Pancreas (tissue), 10 donors: ENCODE data around the gene STAT6. TPM values are rescaled to one million over a fixed set of nuclear protein-coding genes. Genes with fewer than 3 reads are reported as not detected.

Experiments used
- ATAC-seq, 4 donors: fragments of 200-7000 bp; cut with Tn5 transposase; one replicate each; pipeline versions ENCODE4 v1.8.0 to v1.9.1; 2020; ENCODE audit warnings: mild to moderate bottlenecking in 4 of 4, moderate library complexity in 4 of 4
- DNase-seq, 6 donors: peaks; one replicate each; pipeline ENCODE4 v3.0.0-alpha.2; 2020
- FAIRE-seq: peaks from 2 replicates; lab custom pipeline; 2012; peaks lifted over from hg19 to GRCh38; lab: Jason Lieb, UNC
- H3K27ac ChIP-seq, 4 donors: fragments of 200-600 bp; sonication (generic); 1 replicate in 3 of 4; 2 replicates in 1 of 4; pipeline versions ENCODE4 v1.5.0 to v1.8.0; 2020
- H3K27me3 ChIP-seq, 4 donors: fragments of 200-600 bp; one replicate each; pipeline ENCODE4 v1.8.0; 2021
- H3K36me3 ChIP-seq, 3 donors: fragments of 200-600 bp; sonication (generic) in 1 of 3; one replicate each; pipeline versions ENCODE4 v1.5.0 to v1.8.0; 2020 to 2021
- H3K4me1 ChIP-seq, 3 donors: fragments of 200-600 bp; one replicate each; pipeline ENCODE4 v1.8.0; 2021
- H3K4me3 ChIP-seq, 4 donors: fragments of 200-600 bp; sonication (generic) in 2 of 4; one replicate each; pipeline versions ENCODE4 v1.5.0 to v1.8.0; 2020 to 2021
- H3K9me3 ChIP-seq, 4 donors: fragments of 200-600 bp; one replicate each; pipeline ENCODE4 v1.8.0; 2021
- CTCF ChIP-seq, 4 donors: fragments of 200-600 bp; sonication (generic) in 3 of 4; IDR thresholded peaks; one replicate each; pipeline versions ENCODE4 v1.5.0 to v1.8.0; 2021; ENCODE audit warnings: antibody characterized with exemption in 4 of 4
- WGBS, 2 donors: extraction: QIAGEN DNeasy Blood & Tissue Kit; methylation state at CpG; one replicate each; pipeline ENCODE4 v1.1.7; 2013; 5-methylcytosine and 5-hydroxymethylcytosine counted together
- intact Hi-C, 3 donors: fragments of 100-400 bp; cut with DNase I; formaldehyde crosslinking; loops; one replicate each; pipeline versions ENCODE4 v1.11.1 to v1.14.2; 2022
- polyA plus RNA-seq, 2 donors: library from polyadenylated mRNA; stranded (reverse); fragments of 200-250 nt; gene quantifications; one replicate each; pipeline ENCODE4 v1.2.3, GENCODE V29; 2013
- total RNA-seq, 6 donors: library from RNA; stranded (reverse); fragmentation: NEBNext Ultra II Directional in 4 of 6; extraction: Animal tissue kit (Norgen Biotek cat#: 25700) in 4 of 6; gene quantifications; one replicate each; pipeline versions ENCODE4 v1.2.1 to v1.2.4, GENCODE V29; 2021 to 2023
- donor health status: healthy with polysubstance abuse.
- donor health status: DM: no; HTN: no; CAD: no; lungs with moderate emphysema.
- donor health status: DM: no; HTN: no; CAD: no.
- donor health status: control.
- donor health status: control.
- donor health status: Bipolar disorder and iron deficiency.
- donor health status: DM: yes; HTN: yes; CAD: no.
- donor health status: DM: no; HTN: no; CAD: no.
- donor health status: DM: no; HTN: no; CAD: no.
- donor health status: DM: yes; HTN: yes; CAD: no.

STAT6 gene
- total and polyA plus RNA-seq, 8 donors: 31.0 to 141 (median 56.2) TPM

GRCh38 chr12:57090490-57090889 lies 20.7 kb downstream of the STAT6 start:
- Histone ChIP-seq H3K4me3 (peak overlapping the region in 1 of 4 donors; percentile 82), H3K27me3 (no peaks in the 10 kb centered on the region), H3K9me3 (no peaks in the 10 kb centered on the region), H3K4me1 (peaks cover 0 to 6% (median 0%) of the 10 kb centered on the region in 3 donors), H3K36me3 (peaks cover 0 to 4% (median 0%) of the 10 kb centered on the region in 3 donors), H3K27ac (peak overlapping the region in 1 of 4 donors; percentile 98)
- intact Hi-C loops: no loop called here
- no peak for TF ChIP-seq CTCF (IDR thresholded peaks at IDR 0.05)
- ATAC-seq (no peak), DNase-seq (peak in 1 of 6 donors; percentile 36), FAIRE-seq (no peak)
- 70 to 71% methylated on average over 6 of the region's 6 CpGs for WGBS, 2 donors

GRCh38 chr12:57089271-57090245 lies 21.6 kb downstream of the STAT6 start:
- no peaks in the 10 kb centered on the region for H3K9me3 ChIP-seq
- 6 to 8% methylated on average over 40 to 45 of the region's 45 CpGs for WGBS, 2 donors
- DNase-seq (peak; percentile 46 to 70 (median 67)), ATAC-seq (no peak), FAIRE-seq (no peak)
- H3K36me3 ChIP-seq: no peaks in the 10 kb centered on the region
- peak overlapping the region; percentile 59 to 89 (median 74) for H3K4me3 ChIP-seq
- no peaks in the 10 kb centered on the region for H3K27me3 ChIP-seq
- no peak for TF ChIP-seq CTCF (IDR thresholded peaks at IDR 0.05)
- peaks cover 0 to 6% (median 0%) of the 10 kb centered on the region in 3 donors for H3K4me1 ChIP-seq
- H3K27ac ChIP-seq: peak overlapping the region; percentile 26 to 98 (median 70)
- intact Hi-C loops: no loop called here

- DNase-seq: peak; percentile 93 to 98 (median 96)
- peaks cover 0 to 6% (median 0%) of the 10 kb centered on the region in 3 donors for H3K4me1 ChIP-seq
- no peak for FAIRE-seq
These were observed 22.6 kb downstream of the STAT6 start, which contains the start of gene NAB2 for GRCh38 chr12:57088354-57089270. Gene NAB2 (plus strand): TSS chr12:57089114. CDS start chr12:57089272, 158 bp downstream.

More at GRCh38 chr12:57088354-57089270, 22.6 kb downstream of the STAT6 start, which contains the start of gene NAB2:
- H3K27me3 ChIP-seq: no peaks in the 10 kb centered on the region
- H3K36me3 ChIP-seq: no peaks in the 10 kb centered on the region
- 0 to 1% methylated on average over 46 to 90 of the region's 91 CpGs for WGBS, 2 donors
- peak within 1 kb of the TSS; percentile 91 to 98 (median 94) for H3K27ac ChIP-seq
- no peak for TF ChIP-seq CTCF (IDR thresholded peaks at IDR 0.05)
- intact Hi-C loops: no loop called here
- peak; percentile 76 to 83 (median 80) for ATAC-seq
- H3K4me3 ChIP-seq: peak within 1 kb of the TSS; percentile 59 to 89 (median 74)
- H3K9me3 ChIP-seq: no peaks in the 10 kb centered on the region
